CD4-positive, alpha-beta T cell treated with Interferon alpha-2 for 1 hour (primary cell): ENCODE measurements around the gene CAMK1D.
"Not testable (repeated sequence)": the region's sequence is repeated elsewhere in the genome, so short reads cannot be mapped to it uniquely, and the experiment has no call there.

ENCODE experiments used
- DNase-seq, 2 donors: peaks; one replicate each; pipeline ENCODE4 v3.0.0-alpha.2; 2020 to 2022

CAMK1D gene

GRCh38 chr10:12834721-12835120 lies 485.4 kb downstream of the CAMK1D start:
- DNase-seq = no peak

- no peak for DNase-seq
Measured at GRCh38 chr10:12835709-12836108, 486.4 kb downstream of the CAMK1D start.

- DNase-seq = no peak
Measured at GRCh38 chr10:12838366-12838765, 489.0 kb downstream of the CAMK1D start.

GRCh38 chr10:12838995-12839927 lies 489.9 kb downstream of the CAMK1D start:
- DNase-seq = no peak

- DNase-seq = no peak
Measured at GRCh38 chr10:12839941-12840611, 490.7 kb downstream of the CAMK1D start.

GRCh38 chr10:12841426-12841825 lies 492.1 kb downstream of the CAMK1D start:
- no peak for DNase-seq

- no peak for DNase-seq
Measured at GRCh38 chr10:12841826-12842225, 492.5 kb downstream of the CAMK1D start.

GRCh38 chr10:12842310-12842709 lies 493.0 kb downstream of the CAMK1D start:
- DNase-seq = no peak

- DNase-seq = no peak
Measured at GRCh38 chr10:12843296-12843945, 494.1 kb downstream of the CAMK1D start.

GRCh38 chr10:12844811-12845483 lies 495.6 kb downstream of the CAMK1D start:
- DNase-seq = no peak

GRCh38 chr10:12846718-12847117 lies 497.4 kb downstream of the CAMK1D start:
- no peak for DNase-seq

GRCh38 chr10:12847361-12847975 lies 498.1 kb downstream of the CAMK1D start:
- DNase-seq = no peak

GRCh38 chr10:12848439-12849173 lies 499.3 kb downstream of the CAMK1D start:
- DNase-seq = no peak

- no peak for DNase-seq
Measured at GRCh38 chr10:12849319-12850181, 500.2 kb downstream of the CAMK1D start.

GRCh38 chr10:12852687-12853086 lies 503.3 kb downstream of the CAMK1D start:
- no peak for DNase-seq

- no peak for DNase-seq
Measured at GRCh38 chr10:12854988-12855387, 505.6 kb downstream of the CAMK1D start.

- no peak for DNase-seq
Measured at GRCh38 chr10:12862459-12862858, 513.1 kb downstream of the CAMK1D start.

- not testable (repeated sequence) for DNase-seq
Measured at GRCh38 chr10:12865515-12865914, 516.2 kb downstream of the CAMK1D start.

GRCh38 chr10:12868229-12868628 lies 518.9 kb downstream of the CAMK1D start:
- DNase-seq = no peak

- no peak for DNase-seq
Measured at GRCh38 chr10:12869427-12869826, 520.1 kb downstream of the CAMK1D start.

- no peak for DNase-seq
Measured at GRCh38 chr10:12872577-12872976, 523.2 kb downstream of the CAMK1D start.
